Natural killer cell (primary cell): ENCODE measurements around the gene SPATA16. TPM values are rescaled to one million over a fixed set of nuclear protein-coding genes. Genes with fewer than 3 reads are reported as not detected.

ENCODE experiments used
- ATAC-seq, 3 donors: fragments of 150-1000 bp in 2 of 3; fragments of 200-7000 bp in 1 of 3; cut with Tn5 transposase; 1 replicate in 1 of 3; 2 replicates in 2 of 3; pipeline ENCODE4 v1.10.0; 2021; ENCODE audit warnings: mild to moderate bottlenecking in 2 of 3, moderate library complexity in 2 of 3
- DNase-seq, 2 donors: peaks; one replicate each; pipeline versions ENCODE4 v3.0.0 to v3.0.0-alpha.2; 2013 to 2021; ENCODE audit warnings: mixed read lengths in 1 of 2
- H3K27ac ChIP-seq: one replicate; pipeline ENCODE4 v1.5.1; 2013; ENCODE audit warnings: mild to moderate bottlenecking, low read length
- H3K27me3 ChIP-seq: one replicate; pipeline ENCODE4 v1.6.1; 2013; ENCODE audit warnings: low read length; ENCODE audit not compliant: control insufficient read depth, insufficient read depth
- H3K36me3 ChIP-seq: one replicate; pipeline ENCODE4 v1.6.1; 2013; ENCODE audit warnings: low read length; ENCODE audit not compliant: control insufficient read depth, insufficient read depth
- H3K4me1 ChIP-seq: one replicate; pipeline ENCODE4 v1.6.1; 2013; ENCODE audit warnings: low read length; ENCODE audit not compliant: control insufficient read depth, insufficient read depth
- H3K4me3 ChIP-seq: one replicate; pipeline ENCODE4 v1.5.1; 2013; ENCODE audit warnings: low read length
- H3K9me3 ChIP-seq: one replicate; pipeline ENCODE4 v1.6.1; 2013; ENCODE audit warnings: low read length; ENCODE audit not compliant: control insufficient read depth, insufficient read depth
- H3K27ac Mint-ChIP-seq, 2 donors: one replicate each; pipeline ENCODE4 v1.8.0; 2022; ENCODE audit warnings: mild to moderate bottlenecking in 2 of 2, mixed read lengths in 2 of 2, moderate library complexity in 1 of 2
- H3K27me3 Mint-ChIP-seq, 2 donors: one replicate each; pipeline ENCODE4 v1.8.0; 2022; ENCODE audit warnings: low read depth in 2 of 2, mixed read lengths in 2 of 2
- H3K36me3 Mint-ChIP-seq: one replicate; pipeline ENCODE4 v1.8.0; 2022; ENCODE audit warnings: mixed read lengths
- H3K4me1 Mint-ChIP-seq, 2 donors: one replicate each; pipeline ENCODE4 v1.8.0; 2022; ENCODE audit warnings: mixed read lengths in 2 of 2
- H3K4me3 Mint-ChIP-seq: one replicate; pipeline ENCODE4 v1.8.0; 2022; ENCODE audit warnings: mild to moderate bottlenecking, moderate library complexity, mixed read lengths
- H3K9me3 Mint-ChIP-seq, 2 donors: one replicate each; pipeline ENCODE4 v1.8.0; 2022; ENCODE audit warnings: mixed read lengths in 2 of 2
- CTCF ChIP-seq: fragments of 200-600 bp; IDR thresholded peaks from one replicate; pipeline ENCODE4 v1.8.0; 2022; ENCODE audit warnings: antibody characterized with exemption
- WGBS: methylation state at CpG from one replicate; pipeline ENCODE4 v1.1.7; 2013; ENCODE audit warnings: missing lambda C conversion rate; ENCODE audit not compliant: insufficient coverage; 5-methylcytosine and 5-hydroxymethylcytosine counted together
- intact Hi-C: fragments of 100-400 bp; cut with micrococcal nuclease; formaldehyde crosslinking; loops from one replicate; pipeline ENCODE4 v1.14.2; 2022
- total RNA-seq, 4 donors: library from RNA; stranded (reverse); fragments of 120-200 nt in 1 of 4; gene quantifications; one replicate each; pipeline versions ENCODE4 v1.2.3 to v1.2.4, GENCODE V29; 2013 to 2022

The SPATA16 gene
- total RNA-seq, 3 donors from 2014 or later (not counting 1 experiment from before 2014, with no cell fraction given): not detected

GRCh38 chr3:172989373-172989772 is 151.7 kb downstream of the SPATA16 start:
- Histone ChIP-seq H3K4me1 (no peaks in the 10 kb centered on the region), H3K36me3 (no peaks in the 10 kb centered on the region), H3K27ac (no peak overlapping the region), H3K27me3 (no peaks in the 10 kb centered on the region), H3K4me3 (no peak overlapping the region), H3K9me3 (no peaks in the 10 kb centered on the region)
- no peak overlapping the region for H3K4me3 Mint-ChIP-seq
- no peak for DNase-seq
- peaks cover 0 to 5% of the 10 kb centered on the region in 2 donors for H3K27me3 Mint-ChIP-seq
- no peaks in the 10 kb centered on the region for H3K36me3 Mint-ChIP-seq
- intact Hi-C loops: no loop called here
- no peaks in the 10 kb centered on the region for H3K9me3 Mint-ChIP-seq
- WGBS: 83% methylated on average over 2 of the region's 3 CpGs
- ATAC-seq: no peak
- H3K4me1 Mint-ChIP-seq: no peaks in the 10 kb centered on the region
- no peak overlapping the region for H3K27ac Mint-ChIP-seq
- no peak for TF ChIP-seq CTCF

- Histone ChIP-seq H3K4me3 (no peak overlapping the region), H3K9me3 (no peaks in the 10 kb centered on the region), H3K4me1 (no peaks in the 10 kb centered on the region), H3K27me3 (no peaks in the 10 kb centered on the region), H3K36me3 (no peaks in the 10 kb centered on the region), H3K27ac (no peak overlapping the region)
- no peak for TF ChIP-seq CTCF
- H3K27me3 Mint-ChIP-seq: peaks cover 0 to 5% of the 10 kb centered on the region in 2 donors
- H3K27ac Mint-ChIP-seq: no peak overlapping the region
- H3K4me3 Mint-ChIP-seq: no peak overlapping the region
- DNase-seq (no peak), ATAC-seq (no peak)
- H3K4me1 Mint-ChIP-seq: no peaks in the 10 kb centered on the region
- no peaks in the 10 kb centered on the region for H3K9me3 Mint-ChIP-seq
- intact Hi-C loops: no loop called here
- H3K36me3 Mint-ChIP-seq: no peaks in the 10 kb centered on the region
- 60% methylated on average over 3 of the region's 3 CpGs for WGBS
Observed at GRCh38 chr3:172987273-172987672, 153.8 kb downstream of the SPATA16 start.

DNA sequence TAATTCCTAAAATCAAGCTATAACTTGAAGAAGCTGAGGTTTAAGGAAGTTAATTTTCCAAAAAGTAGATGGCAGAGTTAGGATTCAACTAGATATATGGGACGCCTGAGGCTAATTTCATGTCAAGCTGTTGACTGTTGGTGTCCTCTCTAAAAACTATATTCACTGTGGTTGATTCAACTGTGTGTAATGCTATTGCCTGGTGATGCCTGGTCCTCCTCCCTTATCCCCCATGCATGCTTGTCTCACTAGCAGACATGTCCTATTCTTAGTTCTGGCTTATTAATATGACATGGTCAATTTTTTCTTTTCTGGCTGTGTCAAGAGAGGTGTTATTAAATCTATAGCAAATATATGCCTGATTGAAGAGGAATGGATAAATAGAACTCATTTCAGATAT is 156.1 kb downstream of the SPATA16 start:
- no peak overlapping the region for H3K27ac ChIP-seq
- no peak for DNase-seq
- Mint-ChIP-seq H3K27ac (no peak overlapping the region), H3K9me3 (peaks cover 0 to 4% of the 10 kb centered on the region in 2 donors), H3K4me1 (no peaks in the 10 kb centered on the region), H3K36me3 (no peaks in the 10 kb centered on the region), H3K27me3 (peaks cover 0 to 5% of the 10 kb centered on the region in 2 donors), H3K4me3 (no peak overlapping the region)
- intact Hi-C loops: no loop called here
- no peaks in the 10 kb centered on the region for H3K36me3 ChIP-seq
- H3K4me1 ChIP-seq: no peaks in the 10 kb centered on the region
- no peak for ATAC-seq
- no peak for TF ChIP-seq CTCF
- no peaks in the 10 kb centered on the region for H3K9me3 ChIP-seq
- H3K27me3 ChIP-seq: no peaks in the 10 kb centered on the region
- WGBS: 100% methylated on average over 1 of the region's 1 CpG
- H3K4me3 ChIP-seq: no peak overlapping the region

GRCh38 chr3:172982736-172983364 is 158.2 kb downstream of the SPATA16 start:
- Histone ChIP-seq H3K36me3 (no peaks in the 10 kb centered on the region), H3K9me3 (no peaks in the 10 kb centered on the region), H3K4me1 (no peaks in the 10 kb centered on the region), H3K27me3 (no peaks in the 10 kb centered on the region), H3K4me3 (no peak overlapping the region), H3K27ac (no peak overlapping the region)
- ATAC-seq (no peak), DNase-seq (no peak)
- TF ChIP-seq CTCF: no peak
- Mint-ChIP-seq H3K36me3 (no peaks in the 10 kb centered on the region), H3K9me3 (peaks cover 0 to 4% of the 10 kb centered on the region in 2 donors), H3K27ac (no peak overlapping the region), H3K4me3 (no peak overlapping the region), H3K27me3 (peaks cover 0 to 5% of the 10 kb centered on the region in 2 donors), H3K4me1 (no peaks in the 10 kb centered on the region)
- intact Hi-C loops: no loop called here
- WGBS: 73% methylated on average over 3 of the region's 3 CpGs
